IMR-90 (cell line): ENCODE data around the gene DCUN1D2. TPM values are rescaled to one million over a fixed set of nuclear protein-coding genes. Genes with fewer than 3 reads are reported as not detected.

Source experiments
- ATAC-seq: fragments of 200-7000 bp; cut with Tn5 transposase; 2 replicates; pipeline ENCODE4 v1.9.1; 2020; ENCODE audit warnings: low read depth, mild to moderate bottlenecking, moderate library complexity
- BruUV-seq: library from RNA; stranded (reverse); fragments of 400-500 nt; replicated peaks from 2 replicates; lab custom pipeline; 2021; lab: Mats Ljungman, UMichigan
- CTCF ChIA-PET: fragments of 300-600 bp; formaldehyde crosslinking; extraction: SDS; loops from one replicate; lab custom pipeline; 2021; ENCODE audit warnings: antibody characterized with exemption; lab: Yijun Ruan, JAX
- POLR2A ChIA-PET: fragments of 300-600 bp; sonication (Branson Sonifier 250); formaldehyde crosslinking; loops from one replicate; lab custom pipeline; 2022; ENCODE audit warnings: antibody characterized with exemption; ENCODE audit not compliant: unreplicated experiment; lab: Charles Lee
- DNase-seq: peaks from one replicate; pipeline ENCODE4 v3.0.0; 2013
- H2AFZ ChIP-seq: replicated peaks from 2 replicates; pipeline ENCODE3; 2013; ENCODE audit warnings: low read length, mild to moderate bottlenecking; ENCODE audit not compliant: poor library complexity
- H2AK5ac ChIP-seq: 2 replicates; pipeline ENCODE4 v1.6.1; 2013; ENCODE audit warnings: low read depth, low read length, inconsistent platforms
- H2AK9ac ChIP-seq: replicated peaks from 2 replicates; pipeline ENCODE3; 2013; ENCODE audit warnings: mild to moderate bottlenecking, low read depth, low read length, moderate library complexity; ENCODE audit not compliant: poor library complexity
- H2BK120ac ChIP-seq: 2 replicates; pipeline ENCODE4 v1.6.1; 2013; ENCODE audit warnings: low read depth, low read length, inconsistent platforms
- H2BK15ac ChIP-seq: 3 replicates; pipeline ENCODE4 v1.6.1; 2013; ENCODE audit warnings: low read depth, low read length, inconsistent platforms
- H2BK20ac ChIP-seq: 2 replicates; pipeline ENCODE4 v1.6.1; 2013; ENCODE audit warnings: low read depth, mild to moderate bottlenecking, inconsistent platforms, low read length, moderate library complexity
- H2BK5ac ChIP-seq: 2 replicates; pipeline ENCODE4 v1.6.1; 2013; ENCODE audit warnings: mild to moderate bottlenecking, low read depth, low read length, inconsistent platforms; ENCODE audit not compliant: poor library complexity, severe bottlenecking
- H3K14ac ChIP-seq: replicated peaks from 2 replicates; pipeline ENCODE4 v1.6.1; 2013; ENCODE audit warnings: low read depth, low read length, inconsistent platforms
- H3K18ac ChIP-seq: 2 replicates; pipeline ENCODE4 v1.6.1; 2013; ENCODE audit warnings: low read depth, low read length, control low read depth
- H3K23ac ChIP-seq: 2 replicates; pipeline ENCODE4 v1.6.1; 2013; ENCODE audit warnings: low read depth, low read length, inconsistent platforms
- H3K27ac ChIP-seq: 2 replicates; pipeline ENCODE4 v1.5.1; 2013; ENCODE audit warnings: mild to moderate bottlenecking, control low read depth, low read length; ENCODE audit not compliant: insufficient read depth
- H3K27me3 ChIP-seq: 2 replicates; pipeline ENCODE4 v1.6.1; 2013; ENCODE audit warnings: low read length; ENCODE audit not compliant: control insufficient read depth, insufficient read depth
- H3K36me3 ChIP-seq: 2 replicates; pipeline ENCODE4 v1.6.1; 2013; ENCODE audit warnings: low read length, mixed read lengths; ENCODE audit not compliant: control insufficient read depth, insufficient read depth
- H3K4ac ChIP-seq: 2 replicates; pipeline ENCODE4 v1.6.1; 2013; ENCODE audit warnings: low read depth, low read length, inconsistent platforms
- H3K4me1 ChIP-seq: 2 replicates; pipeline ENCODE4 v1.6.1; 2013; ENCODE audit warnings: low read length, mixed read lengths; ENCODE audit not compliant: control insufficient read depth, insufficient read depth
- H3K4me2 ChIP-seq: 2 replicates; pipeline ENCODE4 v1.6.1; 2013; ENCODE audit warnings: low read depth, mild to moderate bottlenecking, control low read depth, low read length, moderate library complexity
- H3K4me3 ChIP-seq: 2 replicates; pipeline ENCODE4 v1.5.1; 2013; ENCODE audit warnings: low read depth, mild to moderate bottlenecking, control low read depth, low read length, moderate library complexity; ENCODE audit not compliant: insufficient read depth
- H3K56ac ChIP-seq: 2 replicates; pipeline ENCODE4 v1.6.1; 2013; ENCODE audit warnings: low read length, inconsistent platforms; ENCODE audit not compliant: insufficient read depth; ENCODE audit errors: extremely low read depth
- H3K79me1 ChIP-seq, 2 experiments: 2 replicates each; pipeline ENCODE4 v1.6.1; 2013; ENCODE audit warnings: low read length in 2 of 2, inconsistent platforms in 1 of 2, low read depth in 1 of 2
- H3K9ac ChIP-seq: 2 replicates; pipeline ENCODE4 v1.6.1; 2013; ENCODE audit warnings: low read depth, low read length, control low read depth
- H3K9me1 ChIP-seq: 2 replicates; pipeline ENCODE4 v1.6.1; 2013; ENCODE audit warnings: low read length, inconsistent platforms; ENCODE audit not compliant: insufficient read depth
- H3K9me3 ChIP-seq: 2 replicates; pipeline ENCODE4 v1.6.1; 2013; ENCODE audit warnings: low read length; ENCODE audit not compliant: control insufficient read depth, insufficient read depth
- H4K20me1 ChIP-seq: 2 replicates; pipeline ENCODE4 v1.6.1; 2013; ENCODE audit warnings: low read length, inconsistent platforms; ENCODE audit not compliant: insufficient read depth
- H4K5ac ChIP-seq: 2 replicates; pipeline ENCODE4 v1.6.1; 2013; ENCODE audit warnings: mild to moderate bottlenecking, low read depth, low read length, control low read depth
- H4K8ac ChIP-seq, 2 experiments: 2 replicates each; pipeline ENCODE4 v1.6.1; 2013; ENCODE audit warnings: low read depth in 2 of 2, low read length in 2 of 2, control low read depth in 1 of 2, inconsistent platforms in 1 of 2
- H4K91ac ChIP-seq: 2 replicates; pipeline ENCODE4 v1.6.1; 2013; ENCODE audit warnings: low read depth, low read length, inconsistent platforms; ENCODE audit not compliant: insufficient read depth
- BHLHE40 ChIP-seq: fragments of 150-350 bp; IDR thresholded peaks from 2 replicates; pipeline ENCODE4 v1.6.1; 2016; ENCODE audit warnings: mild to moderate bottlenecking, low read depth, low read length
- CEBPB ChIP-seq: IDR thresholded peaks from 2 replicates; pipeline ENCODE4 v1.6.1; 2012; ENCODE audit warnings: low read depth, low read length, improper control_type of control experiment
- CHD1 ChIP-seq: IDR thresholded peaks from 2 replicates; pipeline ENCODE4 v1.6.1; 2012; ENCODE audit warnings: low read depth, low read length, improper control_type of control experiment
- CTCF ChIP-seq: conservative IDR thresholded peaks from 2 replicates; pipeline ENCODE4 v1.5.1; 2012; ENCODE audit warnings: mild to moderate bottlenecking, low read depth, low read length, improper control_type of control experiment
- ELK1 ChIP-seq: fragments of 150-350 bp; IDR thresholded peaks from 2 replicates; pipeline ENCODE4 v1.6.1; 2016; ENCODE audit warnings: low read depth, mild to moderate bottlenecking, low read length, moderate library complexity, borderline replicate concordance
- FOS ChIP-seq: fragments of 150-350 bp; IDR thresholded peaks from 2 replicates; pipeline ENCODE4 v1.6.1; 2016; ENCODE audit warnings: low read depth, low read length
- MAFK ChIP-seq: IDR thresholded peaks from 2 replicates; pipeline ENCODE4 v1.6.1; 2012; ENCODE audit warnings: low read depth, low read length, improper control_type of control experiment
- MAZ ChIP-seq: IDR thresholded peaks from 2 replicates; pipeline ENCODE4 v1.6.1; 2012; ENCODE audit warnings: low read depth, mild to moderate bottlenecking, low read length, improper control_type of control experiment, moderate library complexity, borderline replicate concordance
- MXI1 ChIP-seq: IDR thresholded peaks from 2 replicates; pipeline ENCODE4 v1.6.1; 2012; ENCODE audit warnings: low read depth, mild to moderate bottlenecking, low read length, moderate library complexity, borderline replicate concordance
- NFE2L2 ChIP-seq: fragments of 150-350 bp; IDR thresholded peaks from 2 replicates; pipeline ENCODE4 v1.6.1; 2016; ENCODE audit warnings: low read depth, mild to moderate bottlenecking, low read length
- POLR2A ChIP-seq: IDR thresholded peaks from 2 replicates; pipeline ENCODE4 v1.6.1; 2012; ENCODE audit warnings: mild to moderate bottlenecking, low read depth, low read length
- RAD21 ChIP-seq: IDR thresholded peaks from 2 replicates; pipeline ENCODE4 v1.6.1; 2012; ENCODE audit warnings: low read length, improper control_type of control experiment
- RCOR1 ChIP-seq: IDR thresholded peaks from 2 replicates; pipeline ENCODE4 v1.6.1; 2012; ENCODE audit warnings: mild to moderate bottlenecking, low read length, improper control_type of control experiment; ENCODE audit not compliant: insufficient replicate concordance
- RFX5 ChIP-seq: IDR thresholded peaks from 2 replicates; pipeline ENCODE4 v1.8.0; 2012; ENCODE audit warnings: low read depth, mild to moderate bottlenecking, low read length, moderate library complexity
- SMC3 ChIP-seq: fragments of 150-350 bp; IDR thresholded peaks from 2 replicates; pipeline ENCODE4 v1.6.1; 2016; ENCODE audit warnings: low read depth, mild to moderate bottlenecking, antibody characterized with exemption, low read length, moderate library complexity
- USF2 ChIP-seq: fragments of 150-350 bp; IDR thresholded peaks from 2 replicates; pipeline ENCODE4 v1.6.1; 2017; ENCODE audit warnings: mild to moderate bottlenecking, antibody characterized with exemption, low read length, low read depth
- WGBS, 2 experiments: methylation state at CpG; one replicate each; pipeline versions ENCODE4 v1.1.5 to v1.1.7; 2013; ENCODE audit warnings: missing lambda C conversion rate in 2 of 2; ENCODE audit not compliant: insufficient read length in 1 of 2; ENCODE audit errors: extremely low coverage in 2 of 2; 5-methylcytosine and 5-hydroxymethylcytosine counted together
- dilution Hi-C: fragments of 300-500 bp; cut with HindIII; formaldehyde crosslinking; loops from one replicate; pipeline ENCODE4 v1.14.3; 2018; ENCODE audit warnings: low sequenced_read_pairs; ENCODE audit not compliant: unreplicated experiment
- in situ Hi-C: fragments of 300-500 bp; cut with MboI; formaldehyde crosslinking; loops from 3 replicates; pipeline ENCODE4 v1.14.3; 2019; ENCODE audit warnings: low sequenced_read_pairs, inconsistent platforms, mixed read lengths
- intact Hi-C: fragments of 100-400 bp; cut with micrococcal nuclease; formaldehyde crosslinking; loops from 2 replicates; pipeline ENCODE4 v1.10.0; 2022
- polyA plus RNA-seq, 3 experiments: library from polyadenylated mRNA; depleted of rRNA; stranded (reverse); fragments of >200 nt; gene quantifications; 2 replicates each; pipeline ENCODE4 v1.2.3, GENCODE V29; 2012; ENCODE audit warnings: low replicate concordance in 1 of 3
- total RNA-seq: library from RNA; depleted of rRNA; stranded (reverse); fragments of >200 nt; gene quantifications from 2 replicates; pipeline ENCODE4 v1.2.3, GENCODE V29; 2012

The DCUN1D2 gene
- total and polyA plus RNA-seq, 2 of the 4 experiments (the other 2 are of a cell fraction) = 8.1 to 11.5 TPM

- H3K4me2 ChIP-seq = no peak overlapping the region
- no peak overlapping the region for H2BK5ac ChIP-seq
- H4K91ac ChIP-seq = no peak overlapping the region
- no peak overlapping the region for H2BK15ac ChIP-seq
- H3K9me1 ChIP-seq = peaks cover 20% of the 10 kb centered on the region
- TF ChIP-seq BHLHE40 (no peak), RCOR1 (no peak), MAFK (no peak), RFX5 (no peak), USF2 (no peak), NFE2L2 (no peak), ELK1 (no peak), CTCF (no peak), MXI1 (no peak), CHD1 (no peak), MAZ (no peak), FOS (no peak), RAD21 (no peak), SMC3 (no peak), POLR2A (no peak), CEBPB (no peak)
- H2AK9ac ChIP-seq = peak overlapping the region; percentile 43
- ChIA-PET CTCF (interaction anchor here (1.1 to 1.6 kb wide), 2 partner anchors 9 to 27 kb away, joined by 3 read pairs; no protein-coding TSS in a partner anchor), POLR2A (no interaction called here)
- H3K14ac ChIP-seq = no peak overlapping the region
- DNase-seq = no peak
- no peak overlapping the region for H3K4me3 ChIP-seq
- H3K79me1 ChIP-seq = peaks cover 16 to 51% of the 10 kb centered on the region in 2 experiments
- no peak for ATAC-seq
- H2BK120ac ChIP-seq = no peak overlapping the region
- no peak overlapping the region for H3K23ac ChIP-seq
- H3K18ac ChIP-seq = no peak overlapping the region
- H3K4me1 ChIP-seq = peaks cover 8% of the 10 kb centered on the region
- intact Hi-C loops (no loop called here), in situ Hi-C loops (no loop called here), dilution Hi-C loops (no loop called here)
- no TSS peak for BruUV-seq
- peaks cover 54% of the 10 kb centered on the region for H3K36me3 ChIP-seq
- H2AK5ac ChIP-seq = no peak overlapping the region
- H2BK20ac ChIP-seq = no peak overlapping the region
- peaks cover 22% of the 10 kb centered on the region for H4K20me1 ChIP-seq
- H3K9me3 ChIP-seq = no peaks in the 10 kb centered on the region
- H3K27ac ChIP-seq = no peak overlapping the region
- no peaks in the 10 kb centered on the region for H3K27me3 ChIP-seq
- WGBS, 2 experiments = 94% methylated on average over 11 of the region's 13 CpGs; no CpG with 5 or more reads in 1 of the 2 experiments
- H4K5ac ChIP-seq = no peak overlapping the region
- no peak overlapping the region for H2AFZ ChIP-seq
- H3K56ac ChIP-seq = no peak overlapping the region
- no peak overlapping the region for H3K9ac ChIP-seq
- H3K4ac ChIP-seq = no peak overlapping the region
- H4K8ac ChIP-seq = no peak overlapping the region
Measured at GRCh38 chr13:113535381-113535781, 44.9 kb upstream of the DCUN1D2 start.
